Loucy (cell line): ENCODE data around the gene PDE4C.

Source experiments
- CTCF ChIP-seq: fragments of 200-600 bp; sonication (generic); conservative IDR thresholded peaks from 2 replicates; pipeline ENCODE4 v1.5.1; 2014; ENCODE audit warnings: mild to moderate bottlenecking, antibody characterized with exemption, low read length
- EZH2phosphoT487 ChIP-seq: fragments of 200-600 bp; IDR thresholded peaks from 2 replicates; pipeline ENCODE4 v1.6.1; 2018; ENCODE audit warnings: antibody characterized with exemption, mild to moderate bottlenecking, moderate library complexity, borderline replicate concordance

GRCh38 chr19:18190278-18190677 is 36.0 kb downstream of the PDE4C start:
- TF ChIP-seq CTCF = no peak
- no peak for TF ChIP-seq EZH2phosphoT487
